ENCODE measurements around the gene SUV39H2.
"Not testable (repeated sequence)": the region's sequence is repeated elsewhere in the genome, so short reads cannot be mapped to it uniquely, and the experiment has no call there.

The SUV39H2 gene

GRCh38 chr10:14876764-14877163 lies 1.9 kb upstream of the SUV39H2 start:
- no peak for DNase-seq

- no peak for DNase-seq
Measured at GRCh38 chr10:14879124-14879927, 660 bp downstream of the SUV39H2 start.

GRCh38 chr10:14879928-14880193 lies 1.2 kb downstream of the SUV39H2 start:
- no peak for DNase-seq

- no peak for DNase-seq
Measured at GRCh38 chr10:14880229-14880628, 1.6 kb downstream of the SUV39H2 start.

GRCh38 chr10:14884082-14884481 lies 5.4 kb downstream of the SUV39H2 start:
- DNase-seq = no peak

GRCh38 chr10:14889318-14889717 lies 10.7 kb downstream of the SUV39H2 start:
- no peak for DNase-seq

- DNase-seq = no peak
Measured at GRCh38 chr10:14891151-14891550, 12.5 kb downstream of the SUV39H2 start.

GRCh38 chr10:14904316-14904732 lies 25.7 kb downstream of the SUV39H2 start:
- no peak for DNase-seq

GRCh38 chr10:14904864-14905263 lies 26.2 kb downstream of the SUV39H2 start:
- no peak for DNase-seq

- DNase-seq = no peak
Measured at GRCh38 chr10:14905890-14906289, 27.2 kb downstream of the SUV39H2 start.

- no peak for DNase-seq
Measured at GRCh38 chr10:14906765-14907164, 28.1 kb downstream of the SUV39H2 start.

GRCh38 chr10:14907591-14907990 lies 28.9 kb downstream of the SUV39H2 start:
- not testable (repeated sequence) for DNase-seq

- DNase-seq = no peak
Measured at GRCh38 chr10:14909101-14909500, 30.4 kb downstream of the SUV39H2 start.

GRCh38 chr10:14910953-14911352 lies 32.3 kb downstream of the SUV39H2 start:
- no peak for DNase-seq

GRCh38 chr10:14911801-14912200 lies 33.1 kb downstream of the SUV39H2 start:
- DNase-seq = no peak

GRCh38 chr10:14916600-14916999 lies 37.9 kb downstream of the SUV39H2 start:
- no peak for DNase-seq

GRCh38 chr10:14917827-14918226 lies 39.2 kb downstream of the SUV39H2 start:
- no peak for DNase-seq

GRCh38 chr10:14918964-14919363 lies 40.3 kb downstream of the SUV39H2 start:
- no peak for DNase-seq

GRCh38 chr10:14924013-14924412 lies 45.3 kb downstream of the SUV39H2 start:
- no peak for DNase-seq

- DNase-seq = no peak
Measured at GRCh38 chr10:14925268-14925667, 46.6 kb downstream of the SUV39H2 start.

GRCh38 chr10:14926061-14926470 lies 47.4 kb downstream of the SUV39H2 start:
- DNase-seq = no peak

GRCh38 chr10:14926722-14927416 lies 48.2 kb downstream of the SUV39H2 start:
- no peak for DNase-seq

- no peak for DNase-seq
Measured at GRCh38 chr10:14930610-14931009, 51.9 kb downstream of the SUV39H2 start.

GRCh38 chr10:14936584-14936983 lies 57.9 kb downstream of the SUV39H2 start:
- no peak for DNase-seq

GRCh38 chr10:14938971-14939370 lies 60.3 kb downstream of the SUV39H2 start:
- not testable (repeated sequence) for DNase-seq

Data from NCI-H2107 (cell line).